GM12801 (cell line): ENCODE results near the gene DCST1.

ENCODE experiments used
- TF ChIP-seq, protein P1 (sequence below): IDR thresholded peaks from one replicate; pipeline ENCODE4 v1.5.1; 2011; ENCODE audit warnings: control low read depth; ENCODE audit not compliant: insufficient read length; ENCODE audit errors: extremely low read depth

DCST1 gene

DNA sequence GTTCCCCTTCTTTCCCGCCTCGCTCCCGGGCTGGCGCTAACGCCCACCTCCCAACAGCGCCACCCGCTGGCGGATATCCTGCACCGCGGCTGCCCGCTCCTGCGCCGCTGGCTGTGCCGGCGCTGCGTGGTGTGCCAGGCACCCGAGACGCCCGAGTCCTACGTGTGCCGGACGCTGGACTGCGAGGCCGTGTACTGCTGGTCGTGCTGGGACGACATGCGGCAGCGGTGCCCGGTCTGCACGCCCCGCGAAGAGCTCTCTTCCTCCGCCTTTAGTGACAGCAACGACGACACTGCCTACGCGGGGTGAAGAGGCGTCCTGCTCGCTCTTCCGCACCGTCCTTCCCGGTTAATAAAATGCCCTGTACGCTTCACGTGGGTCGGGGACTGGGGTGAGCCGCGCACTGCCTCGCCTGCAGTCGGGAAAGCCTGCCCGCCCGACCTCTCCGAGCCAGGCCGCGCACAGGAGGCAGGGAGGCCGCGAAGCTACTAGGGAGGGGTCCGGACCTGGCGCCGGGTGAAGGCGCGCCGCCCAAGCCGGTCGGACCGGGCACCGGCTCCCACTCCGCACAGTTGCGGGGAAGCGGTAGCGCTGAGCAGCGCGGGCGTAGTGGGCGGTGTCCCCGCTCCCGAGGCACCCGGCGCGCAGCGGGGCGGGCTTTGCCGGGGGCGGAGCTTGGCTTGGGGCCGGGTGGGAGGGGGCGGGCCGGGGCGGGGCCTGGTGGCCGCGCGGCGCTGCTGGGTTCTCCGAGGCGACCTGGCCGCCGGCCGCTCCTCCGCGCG, 17.1 kb downstream of the DCST1 start, which contains the start of gene ADAM15:
TSS of gene ADAM15 (plus strand) at position 757 of the 782 bp plus-strand sequence. CDS start 71 bp downstream, outside the sequence.
- TF ChIP-seq, protein P1, sequence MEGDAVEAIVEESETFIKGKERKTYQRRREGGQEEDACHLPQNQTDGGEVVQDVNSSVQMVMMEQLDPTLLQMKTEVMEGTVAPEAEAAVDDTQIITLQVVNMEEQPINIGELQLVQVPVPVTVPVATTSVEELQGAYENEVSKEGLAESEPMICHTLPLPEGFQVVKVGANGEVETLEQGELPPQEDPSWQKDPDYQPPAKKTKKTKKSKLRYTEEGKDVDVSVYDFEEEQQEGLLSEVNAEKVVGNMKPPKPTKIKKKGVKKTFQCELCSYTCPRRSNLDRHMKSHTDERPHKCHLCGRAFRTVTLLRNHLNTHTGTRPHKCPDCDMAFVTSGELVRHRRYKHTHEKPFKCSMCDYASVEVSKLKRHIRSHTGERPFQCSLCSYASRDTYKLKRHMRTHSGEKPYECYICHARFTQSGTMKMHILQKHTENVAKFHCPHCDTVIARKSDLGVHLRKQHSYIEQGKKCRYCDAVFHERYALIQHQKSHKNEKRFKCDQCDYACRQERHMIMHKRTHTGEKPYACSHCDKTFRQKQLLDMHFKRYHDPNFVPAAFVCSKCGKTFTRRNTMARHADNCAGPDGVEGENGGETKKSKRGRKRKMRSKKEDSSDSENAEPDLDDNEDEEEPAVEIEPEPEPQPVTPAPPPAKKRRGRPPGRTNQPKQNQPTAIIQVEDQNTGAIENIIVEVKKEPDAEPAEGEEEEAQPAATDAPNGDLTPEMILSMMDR = no peak

DNA sequence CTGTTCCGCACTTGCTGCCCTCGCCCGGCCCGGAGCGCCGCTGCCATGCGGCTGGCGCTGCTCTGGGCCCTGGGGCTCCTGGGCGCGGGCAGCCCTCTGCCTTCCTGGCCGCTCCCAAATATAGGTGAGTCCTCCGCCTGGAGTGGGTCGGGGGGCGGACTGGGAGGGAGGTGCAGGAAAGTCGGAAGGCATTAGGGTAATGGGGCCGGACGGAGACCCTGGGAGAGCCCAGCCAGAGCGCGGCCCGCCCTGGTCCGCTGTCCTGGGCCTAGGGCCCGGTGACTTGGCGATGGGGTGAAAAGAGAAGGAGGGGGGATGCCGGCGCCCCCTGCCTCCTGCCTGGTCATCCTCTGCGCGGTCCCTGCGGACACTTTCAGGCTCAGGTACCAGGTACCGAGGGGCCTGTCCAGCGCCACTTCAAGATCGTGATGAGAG, 17.7 kb downstream of the DCST1 start:
- TF ChIP-seq, protein P1 = no peak

DNA sequence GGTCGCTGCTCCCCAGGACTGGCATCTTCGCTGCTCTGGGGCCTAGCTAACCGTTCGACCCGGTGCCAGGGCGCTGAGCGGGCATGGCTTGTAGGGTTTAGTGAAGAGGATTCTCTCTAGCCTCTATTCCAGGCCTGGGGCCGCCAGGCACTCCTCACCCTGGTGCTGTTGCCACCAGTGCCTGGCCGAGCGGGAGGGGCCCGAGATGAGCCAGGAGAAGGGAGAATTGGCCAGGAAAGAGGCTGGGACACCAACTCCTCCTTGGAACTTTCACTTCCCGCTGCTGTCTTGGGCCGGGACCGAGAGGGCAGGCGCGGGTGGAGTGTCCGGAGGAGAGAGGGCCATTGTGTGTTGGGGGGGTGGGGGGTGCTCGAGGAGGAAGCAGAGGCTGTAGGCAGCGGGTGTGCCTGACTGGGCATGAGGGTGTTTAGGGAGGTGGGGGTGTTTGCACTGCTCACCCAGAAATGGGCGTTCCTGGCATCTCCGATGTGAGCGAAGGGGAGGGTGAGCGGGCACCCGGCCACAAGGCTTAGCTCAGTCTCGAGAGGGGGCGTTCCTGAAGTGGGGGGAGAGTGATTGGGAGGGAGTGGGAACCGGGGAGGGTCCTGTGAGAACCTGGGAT, 18.3 kb downstream of the DCST1 start:
- TF ChIP-seq, protein P1 = no peak

DNA sequence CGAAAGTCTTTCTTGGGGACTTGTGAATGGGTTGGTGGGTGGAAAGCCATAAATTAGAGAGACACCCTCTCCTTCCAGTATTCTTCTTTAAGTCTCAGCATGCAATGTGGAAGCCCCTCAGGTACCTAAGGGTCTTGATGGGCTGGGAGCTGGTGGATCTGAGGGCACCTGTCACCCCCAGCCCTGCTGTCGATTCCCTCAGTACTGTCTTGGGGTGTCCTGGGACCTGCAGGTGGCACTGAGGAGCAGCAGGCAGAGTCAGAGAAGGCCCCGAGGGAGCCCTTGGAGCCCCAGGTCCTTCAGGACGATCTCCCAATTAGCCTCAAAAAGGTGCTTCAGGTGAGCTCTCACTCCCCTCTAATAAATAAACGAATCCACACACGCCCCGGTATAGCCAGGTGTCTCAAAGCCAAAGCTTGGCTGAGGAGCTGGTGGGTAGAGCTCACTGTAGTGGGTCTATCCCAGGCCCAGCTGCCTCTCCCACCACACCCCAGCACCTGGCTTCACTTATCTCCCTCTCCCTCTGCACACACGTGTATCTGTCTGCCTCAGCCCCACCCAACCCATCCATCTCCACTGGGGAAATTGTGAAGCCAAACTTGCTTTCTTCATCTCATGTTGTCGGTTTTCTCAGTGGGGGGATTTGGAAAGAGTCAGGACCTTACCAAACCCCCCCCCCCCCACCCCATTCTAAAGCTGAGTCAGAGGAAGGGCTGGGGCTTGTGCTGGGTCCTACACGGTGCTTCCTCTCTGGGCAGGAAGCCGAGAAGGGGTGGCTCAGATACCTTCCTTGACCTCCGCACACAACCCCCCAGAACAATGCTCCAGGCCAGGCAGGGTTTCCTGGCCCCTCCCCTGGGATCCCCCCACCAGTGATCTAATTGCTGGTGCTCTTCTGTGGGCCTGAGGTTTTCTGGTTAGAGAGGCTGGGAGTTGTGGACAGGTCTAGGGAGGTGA, 19.1 kb downstream of the DCST1 start:
- TF ChIP-seq, protein P1 = no peak

DNA sequence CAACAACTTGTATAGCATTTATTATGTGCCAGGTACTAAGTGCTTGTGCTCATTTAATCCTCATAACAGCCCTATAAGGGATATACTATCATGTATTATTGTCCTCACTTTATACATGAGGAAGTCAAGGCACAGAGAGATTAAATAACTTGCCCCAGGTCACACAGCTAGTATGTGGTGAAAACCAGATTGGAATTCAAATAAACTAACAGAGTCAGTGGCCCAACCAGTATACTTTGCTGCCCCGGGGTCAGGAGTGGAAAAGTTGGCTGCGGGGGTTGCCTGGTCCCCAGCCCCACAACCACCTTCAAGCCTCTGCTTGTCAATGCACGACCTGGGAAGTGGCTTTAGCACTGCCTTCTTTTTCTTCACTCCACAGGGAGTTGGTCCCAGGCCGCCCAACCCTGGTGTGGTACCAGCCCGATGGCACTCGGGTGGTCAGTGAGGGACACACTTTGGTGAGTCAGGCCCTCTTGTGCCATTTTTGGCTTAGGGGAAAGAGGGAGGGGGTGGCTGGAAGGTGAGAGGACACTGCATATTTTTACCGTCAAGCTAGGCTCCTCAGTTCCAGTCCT, 20.0 kb downstream of the DCST1 start:
- TF ChIP-seq, protein P1 = no peak

DNA sequence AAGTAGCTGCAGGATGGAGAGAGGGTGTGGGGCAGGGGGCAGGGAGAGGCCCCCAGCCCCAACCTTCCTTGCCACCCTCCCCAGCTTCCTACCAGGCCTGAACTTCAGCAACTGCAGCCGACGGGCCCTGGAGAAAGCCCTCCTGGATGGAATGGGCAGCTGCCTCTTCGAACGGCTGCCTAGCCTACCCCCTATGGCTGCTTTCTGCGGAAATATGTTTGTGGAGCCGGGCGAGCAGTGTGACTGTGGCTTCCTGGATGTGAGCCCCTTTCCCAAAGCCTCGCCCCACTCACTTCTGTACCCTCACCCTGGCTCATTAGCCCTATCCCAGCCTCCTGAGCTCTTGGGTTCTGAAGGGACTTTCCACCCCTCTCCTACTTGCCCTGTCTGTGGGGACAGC, 23.5 kb downstream of the DCST1 start:
- TF ChIP-seq, protein P1 = no peak
